GM18909 (cell line): ENCODE measurements around the gene RNF157.

Experiments
- ATAC-seq: cut with Tn5 transposase; IDR thresholded peaks from one replicate; pipeline ENCODE4 v1.9.1; 2021; ENCODE audit warnings: mild to moderate bottlenecking; ENCODE audit not compliant: unreplicated experiment, poor library complexity

The RNF157 gene

GRCh38 chr17:76146053-76146851 lies 94.0 kb downstream of the RNF157 start:
- ATAC-seq, result no peak

- ATAC-seq, result no peak
Observed at GRCh38 chr17:76145231-76146052, 94.9 kb downstream of the RNF157 start.

- ATAC-seq, result no peak
Observed at GRCh38 chr17:76142585-76143041, 97.7 kb downstream of the RNF157 start.

- ATAC-seq, result no peak
Observed at GRCh38 chr17:76142039-76142584, 98.2 kb downstream of the RNF157 start.

GRCh38 chr17:76141212-76142038 lies 98.9 kb downstream of the RNF157 start, which contains the start of gene FOXJ1:
TSS of gene FOXJ1 (minus strand) at chr17:76141245. CDS start at chr17:76140395, 850 bp downstream.
- peak; percentile 68 for ATAC-seq

GRCh38 chr17:76140661-76141211 lies 99.6 kb downstream of the RNF157 start:
- ATAC-seq, result no peak

GRCh38 chr17:76139801-76140660 lies 100.3 kb downstream of the RNF157 start:
- ATAC-seq, result no peak

- ATAC-seq, result no peak
Observed at GRCh38 chr17:76138896-76139752, 101.2 kb downstream of the RNF157 start.

GRCh38 chr17:76138234-76138895 lies 101.9 kb downstream of the RNF157 start:
- ATAC-seq, result no peak

GRCh38 chr17:76137351-76138233 lies 102.7 kb downstream of the RNF157 start:
- ATAC-seq, result no peak

GRCh38 chr17:76137001-76137350 lies 103.3 kb downstream of the RNF157 start:
- ATAC-seq, result no peak

GRCh38 chr17:76136276-76137000 lies 103.9 kb downstream of the RNF157 start:
- no peak for ATAC-seq

- ATAC-seq, result no peak
Observed at GRCh38 chr17:76135810-76136188, 104.5 kb downstream of the RNF157 start.

GRCh38 chr17:76134911-76135809 lies 105.1 kb downstream of the RNF157 start:
- ATAC-seq, result no peak
